ENCODE data around the gene GARNL3. TPM values are rescaled to one million over a fixed set of nuclear protein-coding genes. Genes with fewer than 3 reads are reported as not detected.

The GARNL3 gene
- total RNA-seq, 1 donor from 2014 or later = 162 TPM

DNA sequence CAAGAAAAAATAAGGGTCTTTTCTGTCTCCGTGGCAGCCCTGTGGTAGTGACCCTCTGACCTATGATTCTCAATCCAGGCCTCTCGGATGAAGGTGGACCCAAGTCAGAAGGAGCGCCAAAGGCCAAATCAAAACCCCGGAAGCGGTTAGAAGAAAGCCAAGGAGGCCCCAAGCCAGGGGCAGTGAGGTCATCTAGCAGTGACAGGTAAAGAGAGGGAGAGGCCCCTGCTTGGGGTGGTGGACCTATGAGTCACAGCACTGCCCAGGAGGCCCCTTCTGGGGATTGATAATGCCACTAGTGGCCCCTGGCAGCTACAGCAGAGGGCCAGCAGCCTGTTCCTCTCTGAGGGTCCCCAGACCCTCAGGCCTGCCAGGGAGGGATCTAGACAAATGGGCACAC lies 126.0 kb downstream of the GARNL3 start:
- intact Hi-C loops (cut with DNase I) = no loop called here
- Histone ChIP-seq H3K36me3 (peaks cover 17 to 41% of the 10 kb centered on the region in 2 donors), H3K27me3 (no peaks in the 10 kb centered on the region), H3K4me1 (peaks cover 0 to 5% of the 10 kb centered on the region in 2 donors), H3K9me3 (no peaks in the 10 kb centered on the region), H3K4me3 (no peak overlapping the region), H3K27ac (no peak overlapping the region)
- no peak for DNase-seq (ENCODE audit: low spot score in 2 of 2)
- TF ChIP-seq, protein P1, sequence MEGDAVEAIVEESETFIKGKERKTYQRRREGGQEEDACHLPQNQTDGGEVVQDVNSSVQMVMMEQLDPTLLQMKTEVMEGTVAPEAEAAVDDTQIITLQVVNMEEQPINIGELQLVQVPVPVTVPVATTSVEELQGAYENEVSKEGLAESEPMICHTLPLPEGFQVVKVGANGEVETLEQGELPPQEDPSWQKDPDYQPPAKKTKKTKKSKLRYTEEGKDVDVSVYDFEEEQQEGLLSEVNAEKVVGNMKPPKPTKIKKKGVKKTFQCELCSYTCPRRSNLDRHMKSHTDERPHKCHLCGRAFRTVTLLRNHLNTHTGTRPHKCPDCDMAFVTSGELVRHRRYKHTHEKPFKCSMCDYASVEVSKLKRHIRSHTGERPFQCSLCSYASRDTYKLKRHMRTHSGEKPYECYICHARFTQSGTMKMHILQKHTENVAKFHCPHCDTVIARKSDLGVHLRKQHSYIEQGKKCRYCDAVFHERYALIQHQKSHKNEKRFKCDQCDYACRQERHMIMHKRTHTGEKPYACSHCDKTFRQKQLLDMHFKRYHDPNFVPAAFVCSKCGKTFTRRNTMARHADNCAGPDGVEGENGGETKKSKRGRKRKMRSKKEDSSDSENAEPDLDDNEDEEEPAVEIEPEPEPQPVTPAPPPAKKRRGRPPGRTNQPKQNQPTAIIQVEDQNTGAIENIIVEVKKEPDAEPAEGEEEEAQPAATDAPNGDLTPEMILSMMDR (IDR thresholded peaks at IDR 0.05) = no peak

DNA sequence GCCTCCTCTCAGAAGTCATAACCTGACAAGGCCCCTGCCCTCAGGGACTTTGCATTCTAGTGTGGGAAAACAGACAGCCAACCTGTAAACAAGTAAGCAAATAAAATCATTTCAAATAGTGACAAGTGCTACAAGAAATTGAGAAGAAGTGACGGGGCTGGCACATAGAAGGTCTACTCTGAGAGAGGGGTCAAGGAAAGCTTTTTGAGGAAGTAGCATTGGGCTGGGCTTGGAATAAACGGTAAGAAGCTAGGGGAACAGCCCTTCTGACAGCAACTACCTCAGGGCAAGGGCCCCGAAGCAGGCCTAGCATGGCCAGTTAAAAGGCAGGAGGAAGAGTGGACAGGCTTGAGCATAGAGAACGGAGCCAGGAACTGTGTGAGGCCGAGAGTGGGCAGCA lies 127.6 kb downstream of the GARNL3 start:
- peaks cover 17 to 35% of the 10 kb centered on the region in 2 donors for H3K36me3 ChIP-seq
- intact Hi-C loops (cut with DNase I) = no loop called here
- no peaks in the 10 kb centered on the region for H3K9me3 ChIP-seq
- H3K27ac ChIP-seq = no peak overlapping the region
- no peak overlapping the region for H3K4me3 ChIP-seq
- peaks cover 0 to 9% of the 10 kb centered on the region in 2 donors for H3K4me1 ChIP-seq
- TF ChIP-seq, protein P1 (IDR thresholded peaks at IDR 0.05) = no peak
- no peak for DNase-seq (ENCODE audit: low spot score in 2 of 2)
- H3K27me3 ChIP-seq = no peaks in the 10 kb centered on the region

DNA sequence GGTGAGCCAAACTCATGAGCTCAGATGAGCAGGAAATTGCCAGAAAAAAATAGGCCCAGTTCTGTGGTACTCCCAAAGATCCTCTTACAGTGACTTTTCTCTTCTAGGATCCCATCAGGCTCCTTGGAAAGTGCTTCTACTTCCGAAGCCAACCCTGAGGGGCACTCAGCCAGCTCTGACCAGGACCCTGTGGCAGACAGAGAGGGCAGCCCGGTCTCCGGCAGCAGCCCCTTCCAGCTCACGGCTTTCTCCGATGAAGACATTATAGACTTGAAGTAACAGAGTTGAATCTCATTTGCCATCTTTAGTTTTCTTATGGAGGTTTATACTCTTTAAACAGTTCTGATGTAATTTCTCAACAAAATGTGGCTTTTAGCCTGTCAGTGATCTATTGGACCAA lies 128.4 kb downstream of the GARNL3 start:
- Histone ChIP-seq H3K27me3 (no peaks in the 10 kb centered on the region), H3K36me3 (peaks cover 17 to 35% of the 10 kb centered on the region in 2 donors), H3K4me3 (no peak overlapping the region), H3K4me1 (peaks cover 0 to 6% of the 10 kb centered on the region in 2 donors), H3K27ac (no peak overlapping the region), H3K9me3 (no peaks in the 10 kb centered on the region)
- TF ChIP-seq, protein P1 (IDR thresholded peaks at IDR 0.05) = no peak
- intact Hi-C loops (cut with DNase I) = no loop called here
- no peak for DNase-seq (ENCODE audit: low spot score in 2 of 2)

DNA sequence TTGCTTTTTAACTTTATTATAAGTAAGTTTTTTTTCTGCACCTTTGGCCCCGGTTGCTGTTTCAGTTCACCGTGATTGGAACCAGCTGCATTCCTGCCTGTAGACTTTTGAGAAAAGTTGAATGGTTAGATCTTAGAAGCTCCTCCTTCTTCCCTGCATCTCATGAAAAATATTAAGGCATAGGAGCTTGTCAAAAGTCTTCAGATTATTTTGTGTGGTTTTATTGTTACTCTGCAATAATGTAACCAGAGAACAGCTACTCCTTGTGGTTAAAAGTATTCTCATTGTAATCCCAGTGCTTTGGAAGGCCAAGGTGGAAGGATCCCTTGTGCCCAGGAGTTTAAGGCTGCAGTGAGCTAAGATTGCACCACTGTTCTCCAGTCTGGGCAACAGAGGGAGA lies 129.1 kb downstream of the GARNL3 start:
- intact Hi-C loops (cut with DNase I) = no loop called here
- Histone ChIP-seq H3K9me3 (no peaks in the 10 kb centered on the region), H3K4me3 (no peak overlapping the region), H3K36me3 (peaks cover 17 to 35% of the 10 kb centered on the region in 2 donors), H3K4me1 (peaks cover 0 to 9% of the 10 kb centered on the region in 2 donors), H3K27me3 (no peaks in the 10 kb centered on the region), H3K27ac (no peak overlapping the region)
- TF ChIP-seq, protein P1 (IDR thresholded peaks at IDR 0.05) = no peak
- no peak for DNase-seq (ENCODE audit: low spot score in 2 of 2)

DNA sequence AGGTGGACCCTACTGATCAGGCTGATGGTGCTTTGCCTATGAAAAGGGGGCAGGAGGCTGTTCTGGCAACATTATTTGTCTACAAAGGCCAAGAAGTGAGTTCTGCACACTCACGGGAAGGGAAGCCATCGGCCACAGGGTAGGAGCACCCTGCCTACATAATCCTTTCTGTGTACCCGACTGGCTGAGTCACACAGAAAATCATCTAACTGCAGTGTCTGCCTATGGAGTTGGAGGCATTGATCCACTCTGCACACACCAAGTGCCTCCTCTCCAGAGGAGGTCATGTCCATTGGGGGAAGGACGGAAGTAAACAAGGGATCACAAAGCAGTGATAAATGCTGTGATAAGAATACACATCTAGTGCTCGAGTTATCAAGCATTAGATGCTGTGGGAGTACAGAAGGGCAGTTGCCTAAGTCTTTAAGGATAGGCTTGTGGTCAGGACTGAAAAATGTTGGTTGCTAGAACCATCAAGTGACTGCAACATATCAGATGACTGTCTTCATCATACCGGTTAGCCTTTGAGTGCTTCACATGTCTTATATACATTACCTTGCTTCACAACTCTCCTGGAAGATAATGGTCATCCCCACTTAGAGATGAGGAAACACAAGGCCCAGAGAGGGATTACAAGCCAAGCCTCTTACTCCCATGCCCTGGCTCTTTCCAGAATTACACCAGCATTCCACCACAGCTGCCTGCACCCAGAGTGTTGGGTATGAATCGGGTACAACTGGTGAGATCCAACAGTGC lies 131.1 kb downstream of the GARNL3 start:
- Histone ChIP-seq H3K4me3 (peak overlapping the region in 1 of 2 donors; percentile 61), H3K27me3 (no peaks in the 10 kb centered on the region), H3K9me3 (no peaks in the 10 kb centered on the region), H3K27ac (peak overlapping the region in 1 of 2 donors; percentile 0), H3K4me1 (peaks cover 0 to 14% of the 10 kb centered on the region in 2 donors), H3K36me3 (peaks cover 17 to 19% of the 10 kb centered on the region in 2 donors)
- DNase-seq (ENCODE audit: low spot score in 2 of 2) = no peak
- TF ChIP-seq, protein P1 (IDR thresholded peaks at IDR 0.05) = no peak
- intact Hi-C loops (cut with DNase I) = loop anchor here (1.0 to 2.0 kb wide), 3 partner anchors 35 to 85 kb away; partner anchors contain the start of genes LRSAM1 and RPL12
